GM19043 (cell line): ENCODE measurements around the gene CAPNS1.
"Not testable (repeated sequence)": the region's sequence is repeated elsewhere in the genome, so short reads cannot be mapped to it uniquely, and the experiment has no call there.

Experiments
- ATAC-seq: cut with Tn5 transposase; IDR thresholded peaks from one replicate; pipeline ENCODE4 v1.9.1; 2021; ENCODE audit warnings: low read depth; ENCODE audit not compliant: unreplicated experiment

The CAPNS1 gene

GRCh38 chr19:36113894-36114720 lies 25.8 kb upstream of the CAPNS1 start:
- ATAC-seq = no peak

- ATAC-seq = peak; percentile 80
Observed at GRCh38 chr19:36114721-36115452, 25.0 kb upstream of the CAPNS1 start, which contains the start of gene POLR2I. TSS of gene POLR2I (minus strand) at chr19:36114875. CDS start at chr19:36114856, 19 bp downstream.

GRCh38 chr19:36115453-36116343 lies 24.2 kb upstream of the CAPNS1 start, which contains the start of gene TBCB:
TSS of gene TBCB (plus strand) at chr19:36115468. CDS start at chr19:36115561, 93 bp downstream.
- ATAC-seq = peak; percentile 13

- no peak for ATAC-seq
Observed at GRCh38 chr19:36116344-36116637, 23.6 kb upstream of the CAPNS1 start.

GRCh38 chr19:36120092-36120983 lies 19.5 kb upstream of the CAPNS1 start:
- no peak for ATAC-seq

GRCh38 chr19:36120984-36121358 lies 18.9 kb upstream of the CAPNS1 start:
- ATAC-seq = no peak

GRCh38 chr19:36121486-36122124 lies 18.3 kb upstream of the CAPNS1 start:
- no peak for ATAC-seq

GRCh38 chr19:36125557-36125956 lies 14.3 kb upstream of the CAPNS1 start:
- ATAC-seq = no peak

GRCh38 chr19:36128392-36128736 lies 11.5 kb upstream of the CAPNS1 start:
- no peak for ATAC-seq

- not testable (repeated sequence) for ATAC-seq
Observed at GRCh38 chr19:36131221-36131620, 8.6 kb upstream of the CAPNS1 start.

GRCh38 chr19:36134867-36135266 lies 5.0 kb upstream of the CAPNS1 start:
- not testable (repeated sequence) for ATAC-seq

- no peak for ATAC-seq
Observed at GRCh38 chr19:36136964-36137686, 2.7 kb upstream of the CAPNS1 start.

- no peak for ATAC-seq
Observed at GRCh38 chr19:36139120-36139472, 770 bp upstream of the CAPNS1 start.

GRCh38 chr19:36140304-36141038 lies 605 bp downstream of the CAPNS1 start:
- ATAC-seq = no peak

GRCh38 chr19:36141039-36141927 lies 1.4 kb downstream of the CAPNS1 start:
- ATAC-seq = no peak

GRCh38 chr19:36142046-36142445 lies 2.2 kb downstream of the CAPNS1 start:
- no peak for ATAC-seq

- ATAC-seq = no peak
Observed at GRCh38 chr19:36142496-36142895, 2.6 kb downstream of the CAPNS1 start.
